DOHH2 (cell line): ENCODE results near the gene LAIR2.

Source experiments
- EZH2phosphoT487 ChIP-seq: fragments of 200-600 bp; sonication (generic); IDR thresholded peaks from 2 replicates; pipeline ENCODE4 v1.6.1; 2017; ENCODE audit warnings: borderline replicate concordance, mild to moderate bottlenecking, antibody characterized with exemption, low read length, moderate library complexity, mixed read lengths
- TF ChIP-seq, protein P1 (sequence below): fragments of 200-600 bp; sonication (generic); IDR thresholded peaks from one replicate; pipeline ENCODE4 v1.5.1; 2014; ENCODE audit warnings: antibody characterized with exemption, mild to moderate bottlenecking, low read depth, low read length; ENCODE audit not compliant: poor library complexity, severe bottlenecking

GRCh38 chr19:54460230-54461005 is 42.2 kb upstream of the LAIR2 start:
- TF ChIP-seq, protein P1, sequence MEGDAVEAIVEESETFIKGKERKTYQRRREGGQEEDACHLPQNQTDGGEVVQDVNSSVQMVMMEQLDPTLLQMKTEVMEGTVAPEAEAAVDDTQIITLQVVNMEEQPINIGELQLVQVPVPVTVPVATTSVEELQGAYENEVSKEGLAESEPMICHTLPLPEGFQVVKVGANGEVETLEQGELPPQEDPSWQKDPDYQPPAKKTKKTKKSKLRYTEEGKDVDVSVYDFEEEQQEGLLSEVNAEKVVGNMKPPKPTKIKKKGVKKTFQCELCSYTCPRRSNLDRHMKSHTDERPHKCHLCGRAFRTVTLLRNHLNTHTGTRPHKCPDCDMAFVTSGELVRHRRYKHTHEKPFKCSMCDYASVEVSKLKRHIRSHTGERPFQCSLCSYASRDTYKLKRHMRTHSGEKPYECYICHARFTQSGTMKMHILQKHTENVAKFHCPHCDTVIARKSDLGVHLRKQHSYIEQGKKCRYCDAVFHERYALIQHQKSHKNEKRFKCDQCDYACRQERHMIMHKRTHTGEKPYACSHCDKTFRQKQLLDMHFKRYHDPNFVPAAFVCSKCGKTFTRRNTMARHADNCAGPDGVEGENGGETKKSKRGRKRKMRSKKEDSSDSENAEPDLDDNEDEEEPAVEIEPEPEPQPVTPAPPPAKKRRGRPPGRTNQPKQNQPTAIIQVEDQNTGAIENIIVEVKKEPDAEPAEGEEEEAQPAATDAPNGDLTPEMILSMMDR, result no peak
- no peak for TF ChIP-seq EZH2phosphoT487
